Mesendoderm (in vitro differentiated cells): Measurements from ENCODE around the gene LDLRAD4. TPM values are rescaled to one million over a fixed set of nuclear protein-coding genes. Genes with fewer than 3 reads are reported as not detected.

Experiments used
- small RNA-seq: library from polyadenylated mRNA; stranded (forward); fragments of <200 nt; extraction: miRNeasy Mini kit (QIAGEN cat#:217004); gene quantifications from one replicate; pipeline ENCODE3, GENCODE V24; 2013; ENCODE audit not compliant: insufficient read depth

LDLRAD4 gene

Small RNA genes lying within 50 kb of the gene (small RNA-seq; reads per million reads assigned to genes)
- not detected for gene MIR4526
- not detected for gene MIR5190
